Muscle of back (tissue), 13 donors: ENCODE results near the gene ITPKC. TPM values are rescaled to one million over a fixed set of nuclear protein-coding genes. Genes with fewer than 3 reads are reported as not detected.

Source experiments
- DNase-seq, 3 donors: peaks; one replicate each; pipeline versions ENCODE4 v3.0.0 to v3.0.0-alpha.2; 2013
- long read RNA-seq, 9 donors: transcript quantifications; one replicate each; lab custom pipeline, GENCODE V29; 2026
- polyA plus RNA-seq, 10 donors: library from polyadenylated mRNA; unstranded; fragments of 120-200 nt; gene quantifications; one replicate each; pipeline ENCODE4 v1.2.1, GENCODE V29; 2013; ENCODE audit not compliant: insufficient read length in 10 of 10

Gene ITPKC
- 10 to 100 TPM in 5 of 10 donors, 1 to 10 TPM in 5; 7.9 to 11.6 (median 10.0) TPM for polyA plus RNA-seq
- long read RNA-seq, donor 1, partial matches to known transcripts = 0 of 3 reads
- long read RNA-seq, donor 1, other reads (novel, unspliced or antisense) = 0 of 3 reads
- long read RNA-seq, donor 2, partial matches to known transcripts = 0 of 3 reads
- long read RNA-seq, donor 2, other reads (novel, unspliced or antisense) = 0 of 3 reads
- long read RNA-seq, donor 3 = 0 reads
- long read RNA-seq, donor 4, partial matches to known transcripts = 0 of 2 reads
- long read RNA-seq, donor 4, other reads (novel, unspliced or antisense) = 0 of 2 reads
- long read RNA-seq, donor 5, partial matches to known transcripts = 0 of 4 reads
- long read RNA-seq, donor 5, other reads (novel, unspliced or antisense) = 0 of 4 reads
- long read RNA-seq, donor 6, partial matches to known transcripts = 0 of 4 reads
- long read RNA-seq, donor 6, other reads (novel, unspliced or antisense) = 0 of 4 reads
- long read RNA-seq, donor 7, partial matches to known transcripts = 8 of 8 reads
- long read RNA-seq, donor 7, other reads (novel, unspliced or antisense) = 0 of 8 reads
- long read RNA-seq, donor 8, partial matches to known transcripts = 5 of 5 reads
- long read RNA-seq, donor 8, other reads (novel, unspliced or antisense) = 0 of 5 reads
- long read RNA-seq, donor 9 = 0 reads

DNA sequence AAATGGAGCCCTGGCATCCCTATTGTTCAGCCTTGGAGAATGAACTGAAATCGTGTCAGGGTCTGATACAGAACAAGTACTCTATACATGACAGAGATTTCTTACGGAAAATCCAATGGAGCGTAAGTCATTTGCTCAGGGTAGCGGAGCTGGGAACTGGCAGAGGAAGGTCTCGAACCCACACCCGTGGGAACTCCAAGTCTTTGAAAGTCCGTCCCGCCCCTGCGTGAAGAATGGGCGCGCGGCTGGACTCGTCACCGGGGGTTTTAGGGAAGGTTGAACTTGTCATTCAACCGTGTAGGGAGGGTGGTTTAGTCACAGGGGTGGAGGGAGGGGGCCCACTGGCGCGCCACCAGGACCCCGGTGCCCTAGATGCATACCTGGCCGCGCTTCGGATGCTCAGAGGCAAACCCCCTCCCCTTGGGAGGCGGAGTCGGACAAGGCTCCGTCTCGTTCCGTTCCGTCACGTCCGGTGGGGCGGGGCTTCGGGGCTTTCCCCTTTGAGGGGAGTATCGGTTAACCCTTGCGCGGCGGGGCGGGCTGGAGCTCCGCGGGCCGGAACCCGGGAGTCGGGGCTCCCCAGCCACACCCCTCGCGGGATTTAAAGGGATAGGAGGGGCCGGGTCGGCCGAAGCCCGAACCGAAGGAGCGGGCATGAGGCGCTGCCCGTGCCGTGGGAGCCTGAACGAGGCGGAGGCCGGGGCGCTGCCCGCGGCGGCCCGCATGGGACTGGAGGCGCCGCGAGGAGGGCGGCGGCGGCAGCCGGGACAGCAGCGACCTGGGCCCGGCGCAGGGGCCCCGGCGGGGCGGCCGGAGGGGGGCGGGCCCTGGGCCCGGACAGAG lies at the start of gene ITPKC, which contains the start of gene COQ8B:
ITPKC (plus strand) TSS at position 631 of the 843 bp plus-strand sequence; CDS start at position 655, 24 bp downstream.
COQ8B (minus strand) TSS at position 405 of the 843 bp plus-strand sequence. CDS start 2,254 bp downstream, outside the sequence.
- peak; percentile 99 to 100 (median 99) for DNase-seq

DNA sequence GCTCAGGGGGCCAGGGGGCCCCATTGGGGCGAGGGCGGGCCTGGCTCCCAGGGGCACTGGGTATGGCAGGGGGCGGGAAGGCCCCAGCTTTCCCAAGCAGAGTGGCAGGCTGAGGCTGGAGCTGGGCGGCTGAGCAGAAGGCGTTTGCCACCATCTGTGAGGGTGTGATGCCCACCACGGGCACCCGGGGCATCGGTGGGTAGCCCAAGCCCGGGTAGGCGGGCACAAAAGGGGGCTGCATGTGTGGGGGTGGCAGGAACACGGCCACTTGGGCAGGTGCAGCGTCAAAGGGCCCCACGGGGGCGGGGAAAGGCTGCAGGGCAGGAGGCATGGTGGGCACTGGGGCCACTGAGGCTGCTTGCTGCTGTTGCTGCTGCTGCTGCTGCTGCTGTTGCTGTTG lies 49.3 kb upstream of the ITPKC start:
- DNase-seq = no peak

DNA sequence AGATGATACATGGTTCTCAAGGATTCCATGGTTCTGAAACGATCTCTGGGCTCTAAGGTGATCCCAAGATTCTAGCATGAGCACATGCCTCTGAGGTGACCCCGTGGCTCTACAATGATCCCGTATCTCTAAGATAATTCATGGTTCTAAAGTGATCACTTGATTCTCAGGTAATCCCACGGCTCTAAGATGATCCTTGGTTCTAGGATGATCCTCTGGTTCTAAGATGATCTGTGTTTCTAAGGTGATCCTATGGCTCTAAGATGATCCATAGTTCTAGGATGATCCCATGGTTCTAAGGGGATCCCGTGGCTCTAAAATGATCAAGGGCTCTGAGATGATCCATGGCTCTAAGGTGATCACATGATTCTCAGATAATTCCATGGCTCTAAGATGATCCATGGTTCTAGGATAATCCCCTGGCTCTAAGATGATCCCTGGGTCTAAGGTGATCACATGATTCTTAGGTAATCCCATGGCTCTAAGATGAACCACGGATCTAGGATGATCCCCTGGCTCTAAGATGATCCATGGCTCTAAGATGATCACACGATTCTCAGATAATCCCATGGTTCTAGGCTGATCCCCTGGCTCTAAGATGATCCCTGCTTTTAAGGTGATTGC lies 47.8 kb upstream of the ITPKC start:
- no peak for DNase-seq

DNA sequence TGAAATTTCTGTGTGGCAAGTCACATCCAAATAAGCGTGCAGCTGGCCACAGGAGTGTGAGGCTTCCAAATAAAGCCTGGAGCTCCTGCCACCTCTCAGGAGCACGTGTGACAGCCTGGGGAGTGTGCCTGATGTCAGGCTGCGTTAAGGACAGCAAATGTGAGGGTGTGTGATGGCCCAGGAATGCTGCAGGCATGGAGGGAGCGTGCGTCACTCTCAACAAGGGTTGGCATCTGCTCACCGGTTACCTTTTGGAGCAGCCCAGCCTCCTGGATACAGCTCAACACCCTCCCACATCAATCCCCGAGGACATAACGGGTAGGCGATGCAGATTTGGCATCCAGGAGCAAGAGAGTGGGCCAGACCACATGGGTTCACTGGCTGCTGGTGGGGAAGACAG lies 45.5 kb upstream of the ITPKC start:
- DNase-seq = no peak

DNA sequence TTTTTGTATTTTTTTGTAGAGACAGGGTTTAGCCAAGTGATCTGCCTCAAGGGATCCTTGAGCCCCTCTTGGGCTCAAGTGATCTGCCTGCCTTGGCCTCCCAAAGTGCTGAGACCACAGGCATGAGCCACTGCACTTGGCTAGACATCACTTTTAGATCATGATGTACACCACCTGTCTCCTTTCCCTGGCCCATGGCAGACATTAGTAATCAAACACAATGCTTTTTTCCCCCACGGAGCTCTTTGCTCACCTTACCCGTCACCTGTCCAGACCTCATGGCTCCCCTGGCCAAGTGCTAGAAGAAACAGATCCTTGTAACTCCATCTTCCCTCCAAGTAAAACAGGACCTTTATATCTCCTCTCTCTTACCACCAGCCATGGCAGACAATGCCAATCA lies 44.9 kb upstream of the ITPKC start:
- no peak for DNase-seq

DNA sequence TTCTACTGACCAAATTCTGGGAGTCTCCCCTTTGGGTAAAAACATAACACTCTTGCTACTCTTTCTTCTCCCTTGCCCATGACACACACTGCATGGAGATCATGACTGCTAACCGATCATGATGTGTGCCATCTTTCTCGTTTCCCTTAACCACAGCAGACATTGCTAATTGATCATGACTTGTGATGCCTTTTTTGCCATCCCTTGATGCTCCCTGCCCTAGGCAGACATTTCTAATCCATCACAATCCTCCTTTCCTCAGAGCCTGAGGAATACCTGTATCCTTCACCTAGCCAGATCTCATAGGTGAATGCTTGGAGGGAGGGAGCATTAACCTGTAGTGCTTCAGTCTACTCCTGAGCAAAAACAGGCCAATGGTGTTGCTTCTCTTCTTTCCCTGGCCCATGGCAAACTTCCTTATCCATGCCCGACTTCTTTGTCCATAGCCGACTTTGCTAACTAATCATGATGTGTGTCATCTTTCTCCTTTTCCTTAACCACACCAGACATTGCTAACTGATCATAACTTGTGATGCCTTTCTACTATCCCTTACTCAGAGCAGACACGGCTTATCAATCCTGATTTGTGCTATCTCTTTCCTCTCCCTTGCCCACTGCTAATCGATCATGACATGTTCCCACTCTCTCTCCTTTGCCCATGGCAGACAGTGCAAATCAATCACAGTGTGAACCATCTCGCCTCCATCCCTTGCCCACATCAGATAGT lies 44.2 kb upstream of the ITPKC start:
- no peak for DNase-seq

DNA sequence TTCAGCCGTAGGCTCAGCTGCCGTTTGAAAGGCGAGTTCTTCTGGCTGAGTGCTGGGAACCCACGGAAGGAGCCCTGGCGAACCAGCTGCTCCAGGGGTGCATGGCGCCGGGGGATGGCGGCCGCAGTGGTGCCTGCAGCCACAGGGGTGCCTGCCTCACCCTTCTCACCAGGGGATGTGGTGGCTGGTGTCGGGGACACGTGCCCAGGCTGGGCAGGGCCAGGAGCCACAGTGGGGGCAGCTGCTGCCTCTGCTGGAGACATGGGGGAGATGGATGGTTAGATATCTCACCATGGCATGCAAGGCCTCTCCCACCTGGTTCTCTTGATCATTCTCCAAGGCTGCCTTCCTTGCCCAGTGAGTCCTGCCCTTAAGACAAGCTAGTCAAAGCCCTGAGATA lies 43.5 kb upstream of the ITPKC start:
- DNase-seq = no peak

DNA sequence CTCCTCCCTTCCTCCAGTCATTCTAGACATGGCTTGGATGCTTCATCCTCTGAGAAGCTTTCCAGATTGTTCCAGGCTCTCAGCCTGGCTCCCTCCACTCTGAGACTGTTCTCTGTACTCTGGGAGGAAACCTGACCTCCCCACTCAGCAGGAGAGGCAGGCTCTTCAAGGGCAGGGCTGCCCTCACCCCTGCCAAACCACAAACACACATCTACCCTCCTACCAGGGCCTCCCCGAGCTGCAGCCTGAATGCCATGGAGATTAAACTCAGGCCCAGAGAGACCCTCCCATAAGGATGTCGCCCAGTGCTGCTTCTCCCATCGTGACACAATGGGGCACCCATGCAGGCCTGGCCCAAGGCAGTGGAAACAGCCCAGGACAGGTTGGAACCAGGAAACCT lies 42.6 kb upstream of the ITPKC start:
- DNase-seq = no peak

DNA sequence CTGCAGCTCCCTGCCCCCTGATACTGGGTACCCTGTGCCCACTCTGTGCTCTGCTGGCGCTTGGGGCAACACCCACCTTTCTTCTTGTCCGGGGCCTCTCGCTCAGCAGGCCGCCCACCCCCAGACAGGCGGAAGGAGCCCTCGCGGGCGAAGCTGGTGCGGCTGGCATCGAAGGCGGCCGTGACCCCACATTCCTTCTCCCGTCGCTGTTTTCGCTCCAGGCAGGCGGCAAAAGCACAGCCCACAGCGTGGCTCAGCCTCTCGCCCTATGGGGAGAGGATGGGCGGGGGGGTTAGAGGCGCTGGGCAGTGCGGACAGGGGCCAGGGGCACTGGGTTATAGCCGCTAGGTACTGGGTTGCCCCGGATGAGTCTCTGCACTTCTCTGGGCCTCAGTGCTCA lies 39.8 kb upstream of the ITPKC start:
- no peak for DNase-seq

DNA sequence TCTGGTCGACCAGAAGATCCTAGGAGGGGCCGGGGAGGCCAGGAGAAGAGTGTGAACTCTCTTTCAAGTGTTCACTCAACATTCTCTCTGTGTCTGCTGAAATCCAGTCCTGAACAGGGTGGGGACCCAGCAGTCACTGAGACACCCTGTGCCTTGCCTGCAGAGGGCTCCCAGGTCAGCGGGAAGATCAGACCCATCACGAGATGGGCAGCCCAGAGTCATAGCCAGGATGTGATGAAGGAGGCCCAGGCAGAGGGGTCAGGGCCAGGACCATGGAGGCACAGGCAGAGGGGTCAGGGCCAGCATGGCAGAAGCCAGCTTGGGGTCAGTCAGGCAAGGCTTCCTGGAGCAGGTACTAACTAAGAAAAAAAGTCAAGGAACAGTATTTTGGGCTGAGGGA lies 35.9 kb upstream of the ITPKC start:
- no peak for DNase-seq

DNA sequence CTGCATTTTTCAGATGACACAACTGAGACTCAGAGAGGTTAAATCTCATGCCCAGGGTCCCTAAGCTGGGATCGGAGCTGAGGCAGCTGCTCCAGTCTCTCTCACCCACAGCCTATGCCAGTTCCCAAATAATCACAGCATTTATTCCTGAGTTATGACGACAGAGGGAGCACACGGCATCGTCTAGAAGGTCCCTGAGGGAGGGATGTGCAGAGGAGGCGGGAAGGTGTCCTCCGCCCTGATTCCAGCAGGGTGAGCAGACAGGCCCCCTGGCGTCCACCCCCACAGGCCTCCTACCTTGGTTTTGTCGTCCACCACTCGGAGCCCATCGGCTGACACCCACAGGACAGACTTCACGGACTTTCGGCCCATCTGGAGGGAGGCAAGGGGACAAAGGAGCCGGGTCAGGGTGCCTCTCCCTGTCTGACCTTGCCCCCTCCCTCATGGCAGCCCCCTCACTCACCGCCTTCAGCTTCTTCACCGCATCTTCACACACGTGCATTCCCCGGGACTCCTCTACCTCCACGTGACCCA lies 34.4 kb upstream of the ITPKC start:
- DNase-seq = no peak

DNA sequence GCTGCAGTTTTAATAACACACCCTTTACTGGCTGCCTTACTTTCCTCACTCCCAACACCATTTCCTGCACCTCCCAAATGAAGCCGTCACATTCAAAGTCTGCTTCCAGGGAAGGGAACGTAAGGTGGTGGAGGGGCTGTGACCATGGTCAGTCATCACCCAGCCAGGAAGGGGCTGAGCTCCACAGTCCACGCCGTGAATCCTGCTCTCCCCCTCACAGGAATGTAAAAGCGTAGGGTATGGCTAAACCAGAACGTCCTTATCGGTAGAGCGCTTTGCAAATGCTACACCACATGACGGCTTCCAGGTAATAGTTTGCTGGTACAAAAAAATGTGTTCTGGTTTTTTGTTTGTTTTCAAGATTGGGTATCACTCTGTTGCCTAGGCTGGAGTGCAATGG lies 33.5 kb upstream of the ITPKC start:
- no peak for DNase-seq

DNA sequence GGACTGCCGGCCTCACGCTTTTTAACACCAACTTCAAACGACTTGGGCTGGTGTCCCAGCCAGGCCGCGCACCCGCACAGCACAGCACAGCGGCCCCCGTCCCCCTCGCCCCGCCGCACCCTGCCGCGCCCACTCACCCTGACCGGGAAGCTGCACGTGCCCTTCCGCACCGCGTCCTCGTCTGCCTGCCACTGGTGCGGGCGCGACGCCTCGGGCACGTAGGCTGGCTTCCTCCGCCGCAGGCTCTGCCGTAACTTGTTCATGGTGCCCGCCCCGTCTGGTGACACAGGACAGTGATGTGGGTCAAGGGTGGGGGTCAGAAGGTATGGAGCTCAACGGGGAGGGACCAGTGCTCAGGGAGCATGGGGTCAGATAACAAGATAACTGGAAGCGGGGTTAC lies 32.6 kb upstream of the ITPKC start:
- DNase-seq = no peak

DNA sequence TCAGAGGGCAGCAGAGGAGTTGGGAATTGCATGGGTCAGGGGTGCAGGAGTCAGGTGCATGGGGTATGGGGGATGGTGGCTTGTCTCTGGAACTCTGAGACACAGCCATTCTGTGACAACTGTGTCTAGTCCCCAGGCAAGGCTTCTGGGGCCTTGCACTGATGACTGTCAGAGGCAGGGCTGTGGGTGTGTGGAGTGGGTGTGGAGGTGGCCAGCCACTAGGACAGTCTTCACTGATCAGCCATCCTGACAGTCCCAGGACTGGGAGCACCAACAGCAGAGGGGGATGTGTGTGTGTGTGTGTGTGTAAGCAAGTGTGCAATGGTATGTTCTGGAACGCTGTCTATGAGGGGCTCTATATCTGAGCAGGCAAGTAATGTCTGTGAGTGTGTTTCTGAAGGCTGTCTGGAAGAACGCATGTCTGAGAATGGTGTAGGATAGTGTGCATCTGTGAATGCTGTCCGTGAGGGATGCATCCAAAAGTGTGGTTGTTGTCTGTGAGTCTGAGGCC lies 31.8 kb upstream of the ITPKC start:
- DNase-seq = no peak

DNA sequence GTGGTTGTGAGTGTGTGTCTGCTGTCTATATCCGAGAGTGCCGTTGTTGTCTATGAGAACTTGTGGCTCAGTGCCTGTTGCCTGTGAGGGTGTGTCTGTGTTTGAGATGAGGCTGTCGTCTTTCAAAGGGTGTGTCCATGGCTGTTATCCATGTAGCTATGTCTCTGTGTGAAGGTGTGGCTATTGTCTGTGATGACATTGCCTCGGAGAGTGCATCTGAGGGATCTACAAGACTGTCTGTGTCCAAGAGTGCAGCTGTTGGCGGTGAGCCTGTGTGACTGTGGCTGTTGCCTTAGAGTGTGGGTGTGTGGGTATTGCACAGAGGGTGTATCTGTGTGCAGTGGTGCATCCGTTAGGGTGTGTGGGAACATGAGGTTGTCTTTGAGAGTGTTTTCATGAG lies 31.3 kb upstream of the ITPKC start:
- DNase-seq = peak in 1 of 3 donors; percentile 46

DNA sequence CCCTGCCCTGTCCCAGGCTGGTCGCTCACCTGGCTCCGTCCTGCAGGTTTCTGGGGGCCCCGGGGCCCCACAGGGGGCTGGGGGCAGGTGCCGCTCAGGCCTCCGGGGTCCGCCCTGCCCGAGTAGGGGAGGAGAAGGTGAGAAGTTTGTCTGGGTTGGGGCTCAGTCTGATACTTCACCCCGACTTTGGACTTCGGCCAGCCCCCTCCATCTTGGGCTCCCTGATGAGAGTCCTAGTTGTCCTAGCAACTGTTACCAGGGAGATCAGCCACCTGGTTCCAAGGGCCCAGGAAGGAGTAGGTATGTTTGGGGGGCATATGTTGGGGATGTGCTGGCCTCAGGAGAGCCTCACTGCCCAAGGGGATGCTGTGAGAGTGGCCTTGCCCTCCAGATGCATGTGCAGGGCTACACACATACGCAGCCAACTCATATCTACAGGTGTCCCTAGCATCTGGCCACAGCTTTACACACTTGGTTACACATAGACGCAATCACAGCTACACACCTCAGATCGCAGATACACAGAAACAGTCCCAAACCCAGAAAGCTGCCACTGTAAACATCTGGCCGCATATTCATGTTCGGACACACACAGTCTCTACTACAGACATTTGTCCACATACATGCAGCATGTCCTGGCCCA lies 29.9 kb upstream of the ITPKC start:
- peak in 1 of 3 donors; percentile 18 for DNase-seq

DNA sequence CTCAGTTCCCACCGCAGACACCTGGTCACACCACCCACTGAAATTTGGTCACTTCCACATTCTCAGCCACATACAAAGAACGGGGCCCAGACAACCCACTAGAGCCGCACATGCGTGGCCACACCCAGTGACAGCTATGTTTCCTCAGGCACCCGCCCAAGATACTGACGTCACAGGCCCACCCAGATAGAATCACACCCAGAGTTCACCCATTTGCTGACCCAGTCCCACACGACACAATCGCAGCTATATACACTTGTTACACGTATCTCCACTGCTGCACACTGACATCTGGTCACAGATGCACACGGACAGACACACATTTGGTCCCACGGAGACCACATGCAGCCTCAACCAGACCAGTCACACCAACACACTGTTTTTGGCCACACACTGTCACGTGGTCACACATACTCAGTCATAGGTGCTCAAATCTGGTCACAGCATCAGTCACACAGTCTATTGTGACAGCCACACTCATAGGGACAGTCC lies 29.3 kb upstream of the ITPKC start:
- peak; percentile 66 to 90 (median 88) for DNase-seq

DNA sequence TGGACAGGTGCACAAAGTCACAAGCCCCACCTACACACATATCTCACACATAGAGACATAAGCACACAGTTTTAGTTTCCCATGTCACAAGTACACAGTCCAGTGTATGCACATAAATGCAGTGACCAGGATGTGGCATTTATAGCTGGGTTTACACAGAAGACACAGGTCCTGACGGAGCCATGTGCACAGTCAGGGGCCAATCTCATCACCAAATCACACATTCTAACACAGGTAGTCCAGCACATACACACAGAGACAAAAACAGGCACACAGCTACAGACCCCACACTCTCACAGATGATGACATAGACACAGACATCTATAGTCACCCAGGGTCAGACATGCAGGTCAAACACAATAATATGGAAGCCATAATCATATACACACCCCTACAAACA lies 28.6 kb upstream of the ITPKC start:
- peak in 1 of 3 donors; percentile 46 for DNase-seq

DNA sequence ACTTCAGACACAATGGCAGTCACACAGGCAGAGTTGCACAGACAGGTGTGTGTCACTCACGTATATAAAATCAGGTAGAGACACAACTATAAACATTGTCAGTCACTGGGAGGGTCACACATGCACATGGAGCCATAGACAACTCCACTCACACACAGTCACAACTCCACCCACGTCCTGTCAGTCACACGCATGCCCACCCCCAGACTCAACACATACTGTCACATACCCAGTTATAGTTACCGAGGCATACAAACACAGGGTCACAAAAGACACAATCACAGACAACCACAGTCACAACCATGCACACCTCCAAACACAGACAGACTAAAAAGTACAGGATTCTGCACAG lies 27.9 kb upstream of the ITPKC start:
- DNase-seq = no peak
